CMK (cell line): ENCODE data around the gene NOX1.
"Not testable (repeated sequence)": the region's sequence is repeated elsewhere in the genome, so short reads cannot be mapped to it uniquely, and the experiment has no call there.

Experiments
- DNase-seq: peaks from one replicate; pipeline ENCODE4 v3.0.0-alpha.2; 2010; ENCODE audit warnings: low read depth

Gene NOX1

GRCh38 chrX:100819534-100819836 is 54.7 kb downstream of the NOX1 start:
- no peak for DNase-seq

DNA sequence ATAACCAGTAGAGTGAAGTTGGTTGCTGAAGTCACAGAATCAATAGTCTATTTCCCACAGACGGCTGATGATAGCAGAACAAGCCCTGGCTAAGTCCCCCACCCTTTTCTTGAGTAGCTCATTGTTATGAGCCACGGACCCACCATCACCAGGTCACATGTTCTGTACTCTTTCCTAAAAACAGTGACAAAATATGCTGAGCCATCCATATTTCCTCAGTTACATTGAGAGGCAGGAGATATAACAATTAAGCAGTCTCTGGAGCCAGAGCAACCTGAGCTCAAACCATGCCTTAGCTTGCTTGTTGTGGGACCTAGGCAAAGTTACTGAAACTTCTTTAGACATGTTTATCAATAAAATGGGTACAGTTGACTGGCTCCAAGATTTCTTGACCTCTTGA is 56.8 kb downstream of the NOX1 start:
- no peak for DNase-seq

- DNase-seq, result no peak
Measured at GRCh38 chrX:100812216-100813158, 61.7 kb downstream of the NOX1 start.

DNA sequence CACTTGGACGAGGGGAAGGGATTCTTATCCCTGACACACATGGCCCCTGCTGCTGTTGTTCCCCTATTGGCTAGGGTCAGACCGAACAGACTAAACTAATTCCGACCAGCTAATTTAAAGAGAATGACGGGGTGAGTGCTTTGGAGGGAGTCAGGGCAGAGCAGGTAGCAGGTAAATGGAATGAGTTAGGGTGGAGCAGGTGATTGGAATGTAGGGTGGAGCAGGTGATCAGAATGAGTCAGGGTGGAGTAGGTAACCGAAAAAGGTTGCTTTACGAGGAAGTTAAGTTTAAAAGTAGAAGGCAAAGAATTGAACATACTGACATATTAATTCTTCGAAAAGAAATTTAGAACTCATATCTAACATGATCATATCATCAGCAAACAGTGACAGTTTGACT is 65.9 kb downstream of the NOX1 start:
- DNase-seq, result not testable (repeated sequence)

DNA sequence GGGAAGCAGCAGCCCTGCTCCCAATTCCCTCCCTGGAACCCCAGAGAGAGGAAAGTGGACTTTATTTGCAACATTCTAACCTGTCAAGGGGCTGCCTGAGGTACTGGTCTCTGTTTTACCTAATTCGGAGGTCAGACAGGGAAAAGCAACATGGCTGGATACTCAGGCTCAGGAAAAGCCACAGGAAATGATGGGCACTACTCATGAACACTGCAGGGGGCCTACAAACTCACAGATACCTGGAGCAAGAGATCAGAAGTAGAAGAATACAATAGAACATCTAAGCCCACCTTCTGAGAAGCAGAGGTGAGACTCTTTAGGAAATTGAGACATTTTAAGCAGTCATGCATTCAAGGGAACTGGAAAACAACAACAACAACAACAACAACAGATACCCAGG is 69.4 kb downstream of the NOX1 start:
- DNase-seq, result no peak

DNA sequence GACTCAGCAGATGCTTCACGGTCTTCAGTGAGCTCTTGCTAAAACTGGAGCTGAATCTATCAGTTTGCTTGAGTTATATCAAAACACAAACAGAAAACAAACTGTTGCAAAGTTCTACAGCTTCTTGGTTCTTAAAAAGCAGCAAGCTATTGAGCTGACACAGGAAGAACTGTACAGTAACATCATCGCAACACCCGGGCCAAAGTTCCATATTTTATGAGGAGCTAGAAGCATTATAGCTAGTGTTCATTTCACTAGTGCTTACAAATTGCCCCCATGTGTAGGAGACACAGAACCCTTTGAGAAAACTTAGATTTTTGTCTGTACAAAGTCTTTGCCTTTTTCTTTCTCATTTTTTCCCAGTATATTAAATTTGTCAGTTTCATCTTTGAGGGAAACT is 71.3 kb downstream of the NOX1 start:
- no peak for DNase-seq

DNA sequence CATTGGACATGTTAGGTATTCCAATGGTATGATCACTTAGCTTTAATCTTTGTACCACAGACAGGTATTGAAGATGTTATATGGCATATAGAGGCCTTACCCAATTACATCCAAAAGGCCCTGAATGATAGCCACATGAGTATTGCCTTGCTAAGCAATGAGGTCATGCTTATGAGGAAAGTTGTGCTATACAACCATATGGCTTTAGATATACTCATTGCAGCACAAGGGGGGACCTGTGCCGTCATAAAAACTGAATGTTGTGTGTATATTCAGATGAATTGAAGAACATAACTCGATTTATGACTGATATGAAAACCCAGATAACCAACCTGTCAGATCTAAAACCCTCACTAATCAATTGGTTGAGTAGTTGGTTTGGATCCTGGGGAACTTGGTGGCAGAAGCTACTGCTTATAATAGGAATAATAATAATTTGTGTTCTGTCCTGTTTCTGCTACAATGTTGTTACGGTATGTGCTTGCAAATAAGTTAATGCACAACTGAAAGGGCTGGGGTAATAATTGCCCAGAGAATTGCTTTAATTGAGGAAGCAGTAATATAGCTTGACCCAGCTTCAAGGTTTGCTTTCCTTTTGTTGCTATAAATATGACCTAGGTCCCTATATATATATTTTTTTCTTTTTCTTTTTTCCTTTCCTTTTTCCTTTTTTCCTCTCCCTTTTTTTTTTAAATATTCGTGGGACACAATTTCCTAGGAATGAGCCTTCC is 75.5 kb downstream of the NOX1 start:
- DNase-seq, result no peak

GRCh38 chrX:100797359-100797758 is 76.8 kb downstream of the NOX1 start:
- DNase-seq, result no peak

GRCh38 chrX:100796371-100796770 is 77.8 kb downstream of the NOX1 start:
- not testable (repeated sequence) for DNase-seq
